ENCODE results near the gene LMO1.

LMO1 gene

GRCh38 chr11:8183111-8183510 is 80.6 kb downstream of the LMO1 start:
- H3K27ac ChIP-seq: no peak overlapping the region
- TF ChIP-seq ZFX (IDR thresholded peaks at IDR 0.05) (no peak), CTCF (conservative IDR thresholded peaks at IDR 0.05) (no peak)

- TF ChIP-seq CTCF (conservative IDR thresholded peaks at IDR 0.05) (no peak), ZFX (IDR thresholded peaks at IDR 0.05) (no peak)
- H3K27ac ChIP-seq: no peak overlapping the region
Measured at GRCh38 chr11:8180469-8180868, 83.2 kb downstream of the LMO1 start.

- no peak for TF ChIP-seq CTCF (conservative IDR thresholded peaks at IDR 0.05)
- no peak for TF ChIP-seq ZFX (IDR thresholded peaks at IDR 0.05)
- no peak overlapping the region for H3K27ac ChIP-seq
Measured at GRCh38 chr11:8178297-8178696, 85.4 kb downstream of the LMO1 start.

GRCh38 chr11:8177136-8177535 is 86.5 kb downstream of the LMO1 start:
- no peak for TF ChIP-seq ZFX (IDR thresholded peaks at IDR 0.05)
- TF ChIP-seq CTCF (conservative IDR thresholded peaks at IDR 0.05): no peak
- H3K27ac ChIP-seq: no peak overlapping the region

Data from C4-2B (cell line).